Type B pancreatic cell (in vitro differentiated cells): ENCODE results near the gene STARD5. TPM values are rescaled to one million over a fixed set of nuclear protein-coding genes. Genes with fewer than 3 reads are reported as not detected.

Source experiments
- DNase-seq: peaks from one replicate; pipeline ENCODE4 v3.0.0; 2021; ENCODE audit warnings: mixed read lengths; ENCODE audit not compliant: unreplicated experiment; ENCODE audit errors: extremely low spot score
- H3K27ac Mint-ChIP-seq: 2 replicates; pipeline ENCODE4 v1.8.0; 2021; ENCODE audit warnings: mild to moderate bottlenecking, mixed read lengths
- H3K27me3 Mint-ChIP-seq: 2 replicates; pipeline ENCODE4 v1.8.0; 2021; ENCODE audit warnings: mixed read lengths
- H3K36me3 Mint-ChIP-seq: 2 replicates; pipeline ENCODE4 v1.8.0; 2021; ENCODE audit warnings: mixed read lengths
- H3K4me1 Mint-ChIP-seq: one replicate; pipeline ENCODE4 v1.8.0; 2021; ENCODE audit warnings: mixed read lengths; ENCODE audit not compliant: unreplicated experiment
- H3K4me3 Mint-ChIP-seq: 2 replicates; pipeline ENCODE4 v1.8.0; 2021; ENCODE audit warnings: mild to moderate bottlenecking, mixed read lengths
- H3K9me3 Mint-ChIP-seq: 2 replicates; pipeline ENCODE4 v1.8.0; 2021; ENCODE audit warnings: mixed read lengths
- total RNA-seq: library from RNA; stranded (reverse); gene quantifications from 2 replicates; pipeline ENCODE4 v1.2.1, GENCODE V29; 2021; ENCODE audit warnings: low replicate concordance
- TF ChIP-seq, protein P1 (sequence below): fragments of 200-600 bp; sonication (generic); conservative IDR thresholded peaks from 2 replicates; pipeline ENCODE4 v1.5.0; 2021; ENCODE audit warnings: antibody characterized with exemption, mild to moderate bottlenecking

The STARD5 gene
- total RNA-seq, 1 donor from 2014 or later = 7.8 TPM

GRCh38 chr15:81271761-81272644 lies 51.9 kb downstream of the STARD5 start:
- Mint-ChIP-seq H3K9me3 (peaks cover 3% of the 10 kb centered on the region), H3K36me3 (peaks cover 3% of the 10 kb centered on the region), H3K4me1 (peaks cover 11% of the 10 kb centered on the region), H3K4me3 (no peak overlapping the region), H3K27me3 (peaks cover 18% of the 10 kb centered on the region), H3K27ac (no peak overlapping the region)
- TF ChIP-seq, protein P1, sequence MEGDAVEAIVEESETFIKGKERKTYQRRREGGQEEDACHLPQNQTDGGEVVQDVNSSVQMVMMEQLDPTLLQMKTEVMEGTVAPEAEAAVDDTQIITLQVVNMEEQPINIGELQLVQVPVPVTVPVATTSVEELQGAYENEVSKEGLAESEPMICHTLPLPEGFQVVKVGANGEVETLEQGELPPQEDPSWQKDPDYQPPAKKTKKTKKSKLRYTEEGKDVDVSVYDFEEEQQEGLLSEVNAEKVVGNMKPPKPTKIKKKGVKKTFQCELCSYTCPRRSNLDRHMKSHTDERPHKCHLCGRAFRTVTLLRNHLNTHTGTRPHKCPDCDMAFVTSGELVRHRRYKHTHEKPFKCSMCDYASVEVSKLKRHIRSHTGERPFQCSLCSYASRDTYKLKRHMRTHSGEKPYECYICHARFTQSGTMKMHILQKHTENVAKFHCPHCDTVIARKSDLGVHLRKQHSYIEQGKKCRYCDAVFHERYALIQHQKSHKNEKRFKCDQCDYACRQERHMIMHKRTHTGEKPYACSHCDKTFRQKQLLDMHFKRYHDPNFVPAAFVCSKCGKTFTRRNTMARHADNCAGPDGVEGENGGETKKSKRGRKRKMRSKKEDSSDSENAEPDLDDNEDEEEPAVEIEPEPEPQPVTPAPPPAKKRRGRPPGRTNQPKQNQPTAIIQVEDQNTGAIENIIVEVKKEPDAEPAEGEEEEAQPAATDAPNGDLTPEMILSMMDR = no peak
- DNase-seq = no peak

DNA sequence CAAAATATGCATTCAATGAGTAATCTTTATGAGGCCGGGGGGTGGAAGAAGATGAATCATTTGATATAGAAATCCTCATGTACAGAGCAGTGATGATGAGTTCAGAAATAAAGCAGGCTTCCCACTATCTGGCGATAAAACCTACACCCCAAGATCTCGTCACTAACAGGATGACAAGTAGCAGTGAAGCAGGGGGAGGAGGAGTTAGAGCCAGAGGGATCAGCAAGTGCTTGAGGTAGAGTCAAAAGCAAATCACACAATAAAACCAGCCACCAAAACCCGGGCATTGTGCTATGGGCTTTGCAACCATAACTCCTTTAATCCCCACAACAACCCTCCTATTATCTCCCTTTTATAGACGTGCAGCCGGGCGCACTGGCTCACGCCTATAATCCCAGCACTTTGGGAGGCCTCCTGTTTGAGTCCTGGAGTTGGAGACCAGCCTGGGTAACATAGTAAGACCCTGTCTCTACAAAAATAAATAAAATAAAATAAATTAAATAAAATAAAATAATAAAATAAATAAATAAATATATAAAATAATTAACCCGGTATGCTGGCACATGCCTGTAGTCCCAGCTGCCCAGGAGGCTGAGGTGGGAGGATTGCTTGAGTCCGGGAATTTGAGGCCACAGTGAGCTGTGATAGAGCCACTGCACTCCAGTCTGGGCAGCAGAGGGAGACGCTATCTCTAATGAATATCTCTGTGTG lies 53.0 kb downstream of the STARD5 start:
- Mint-ChIP-seq H3K27me3 (peaks cover 24% of the 10 kb centered on the region), H3K4me1 (peaks cover 17% of the 10 kb centered on the region), H3K9me3 (no peaks in the 10 kb centered on the region), H3K27ac (no peak overlapping the region), H3K4me3 (no peak overlapping the region), H3K36me3 (no peaks in the 10 kb centered on the region)
- TF ChIP-seq, protein P1 = no peak
- no peak for DNase-seq

DNA sequence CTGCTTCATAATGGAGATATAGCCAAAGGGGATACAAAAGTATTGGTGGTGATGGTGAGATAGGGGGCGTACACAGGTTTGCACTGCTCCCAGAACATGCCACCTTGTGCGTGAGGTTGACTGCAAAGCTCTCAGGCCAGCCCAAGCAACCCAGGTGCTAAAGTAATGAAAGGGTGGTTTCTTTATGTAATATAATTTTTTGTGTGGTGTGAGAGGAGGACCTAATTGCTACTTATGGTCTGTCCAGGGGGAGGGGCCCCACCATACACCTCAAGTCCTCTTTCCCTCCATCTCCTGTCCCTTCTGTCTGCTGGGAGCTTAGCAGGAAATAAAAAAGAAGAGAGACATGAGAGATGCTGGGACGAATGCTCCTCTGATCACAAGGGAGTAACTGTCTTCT lies 53.8 kb downstream of the STARD5 start:
- no peak overlapping the region for H3K27ac Mint-ChIP-seq
- TF ChIP-seq, protein P1 = no peak
- no peaks in the 10 kb centered on the region for H3K36me3 Mint-ChIP-seq
- no peak overlapping the region for H3K4me3 Mint-ChIP-seq
- H3K27me3 Mint-ChIP-seq = peaks cover 30% of the 10 kb centered on the region
- no peak for DNase-seq
- no peaks in the 10 kb centered on the region for H3K9me3 Mint-ChIP-seq
- peaks cover 21% of the 10 kb centered on the region for H3K4me1 Mint-ChIP-seq

DNA sequence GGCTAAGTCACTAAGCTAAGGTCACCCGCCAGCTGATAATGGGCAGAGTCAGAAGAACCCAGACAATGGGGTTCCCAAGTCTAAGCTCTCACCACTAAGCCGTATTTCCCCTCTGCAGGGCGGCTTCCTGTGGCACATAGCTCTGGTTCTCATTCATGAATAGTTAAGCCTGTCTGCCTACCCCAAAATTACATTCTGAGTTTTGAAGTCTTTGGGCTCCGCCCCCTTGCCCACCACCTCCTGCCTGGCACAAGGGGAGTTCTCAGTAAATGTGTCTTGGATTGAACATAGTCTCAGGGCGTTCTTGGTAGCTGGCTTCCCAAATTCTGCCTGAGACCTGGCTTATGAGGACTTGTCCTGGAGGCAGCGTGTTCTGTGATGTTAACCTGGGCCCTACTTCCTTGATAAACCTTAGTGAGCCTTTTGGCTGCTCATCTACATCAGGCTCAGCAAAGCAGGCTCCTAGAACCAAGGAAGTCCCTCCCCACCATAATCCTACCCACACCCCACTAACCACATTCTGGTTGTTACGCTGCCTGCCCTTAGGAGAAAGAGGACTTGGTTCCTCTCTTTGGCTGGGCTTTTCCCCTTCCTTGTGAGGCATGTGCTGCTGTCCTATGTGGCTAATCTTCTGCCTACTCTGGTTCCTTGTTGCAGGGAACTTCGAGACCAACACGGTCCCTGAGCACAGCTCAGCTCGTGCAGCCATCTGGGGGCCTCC lies 54.9 kb downstream of the STARD5 start:
- H3K36me3 Mint-ChIP-seq = no peaks in the 10 kb centered on the region
- no peak overlapping the region for H3K4me3 Mint-ChIP-seq
- DNase-seq = no peak
- TF ChIP-seq, protein P1 = no peak
- H3K9me3 Mint-ChIP-seq = no peaks in the 10 kb centered on the region
- peaks cover 16% of the 10 kb centered on the region for H3K4me1 Mint-ChIP-seq
- H3K27me3 Mint-ChIP-seq = peaks cover 35% of the 10 kb centered on the region
- H3K27ac Mint-ChIP-seq = no peak overlapping the region

DNA sequence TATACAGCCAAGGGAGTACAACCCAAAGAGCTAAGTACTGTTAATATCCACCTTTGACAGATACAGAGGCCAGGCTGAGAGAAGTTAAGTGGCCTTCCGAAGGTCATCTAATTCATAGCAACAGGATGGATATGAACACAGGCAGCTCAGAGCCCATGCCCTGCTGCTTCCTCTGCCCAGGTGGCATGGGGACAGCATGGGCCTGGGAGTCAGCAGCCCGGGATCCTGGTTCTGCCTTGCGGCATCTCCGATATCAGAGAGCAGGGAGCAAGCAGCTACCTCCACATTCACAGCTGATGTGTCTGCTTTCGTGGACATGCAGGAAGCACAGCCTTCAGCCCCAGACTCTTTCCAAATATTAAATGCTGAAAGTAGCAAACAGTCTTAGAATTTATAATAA lies 55.6 kb downstream of the STARD5 start:
- no peak overlapping the region for H3K27ac Mint-ChIP-seq
- TF ChIP-seq, protein P1 = no peak
- peaks cover 35% of the 10 kb centered on the region for H3K27me3 Mint-ChIP-seq
- H3K36me3 Mint-ChIP-seq = no peaks in the 10 kb centered on the region
- no peak for DNase-seq
- H3K9me3 Mint-ChIP-seq = no peaks in the 10 kb centered on the region
- no peak overlapping the region for H3K4me3 Mint-ChIP-seq
- peaks cover 16% of the 10 kb centered on the region for H3K4me1 Mint-ChIP-seq
